GM12872 (cell line): ENCODE measurements around the gene FAM184A.

Source experiments
- CTCF ChIP-seq: IDR thresholded peaks from 3 replicates; pipeline ENCODE4 v1.5.1; 2011; ENCODE audit warnings: low read depth, mild to moderate bottlenecking, low read length, moderate library complexity; ENCODE audit not compliant: insufficient read depth

Gene FAM184A

GRCh38 chr6:119061215-119061614, 17.2 kb downstream of the FAM184A start:
- TF ChIP-seq CTCF = no peak

GRCh38 chr6:119060255-119060907, 18.1 kb downstream of the FAM184A start:
- no peak for TF ChIP-seq CTCF

- TF ChIP-seq CTCF = no peak
Observed at GRCh38 chr6:119055069-119055468, 23.4 kb downstream of the FAM184A start.

- no peak for TF ChIP-seq CTCF
Observed at GRCh38 chr6:119052987-119053386, 25.5 kb downstream of the FAM184A start.

- no peak for TF ChIP-seq CTCF
Observed at GRCh38 chr6:119052292-119052889, 26.1 kb downstream of the FAM184A start.

- TF ChIP-seq CTCF = no peak
Observed at GRCh38 chr6:119044255-119044654, 34.2 kb downstream of the FAM184A start.

GRCh38 chr6:119043783-119044182, 34.7 kb downstream of the FAM184A start:
- no peak for TF ChIP-seq CTCF
